H1 (cell line): ENCODE results near the gene HINT2. TPM values are rescaled to one million over a fixed set of nuclear protein-coding genes. Genes with fewer than 3 reads are reported as not detected.

ENCODE experiments used
- CTCF ChIA-PET: fragments of 300-600 bp; sonication (Branson Sonifier 250); formaldehyde crosslinking; loops from one replicate; lab custom pipeline; 2021; ENCODE audit not compliant: partially characterized antibody; lab: Charles Lee
- POLR2A ChIA-PET: fragments of 300-600 bp; sonication (Branson Sonifier 250); formaldehyde crosslinking; loops from one replicate; lab custom pipeline; 2021; ENCODE audit warnings: inconsistent platforms; ENCODE audit not compliant: partially characterized antibody; lab: Charles Lee
- DNase-seq, 2 experiments: peaks; one replicate each; pipeline versions ENCODE4 v3.0.0 to v3.0.0-alpha.2; 2010 to 2022; ENCODE audit warnings: low spot score in 2 of 2, low read depth in 1 of 2, mixed read lengths in 1 of 2
- FAIRE-seq: peaks from 2 replicates; lab custom pipeline; 2011; peaks lifted over from hg19 to GRCh38; lab: Jason Lieb, UNC
- H2AFZ ChIP-seq: 2 replicates; pipeline ENCODE4 v1.8.1; 2012; ENCODE audit warnings: low read length, inconsistent platforms
- H2AK5ac ChIP-seq: 2 replicates; pipeline ENCODE4 v1.6.1; 2013; ENCODE audit warnings: low read depth, low read length
- H2BK120ac ChIP-seq: replicated peaks from 2 replicates; pipeline ENCODE3; 2013; ENCODE audit warnings: low read depth, low read length, inconsistent platforms
- H2BK12ac ChIP-seq: 2 replicates; pipeline ENCODE4 v1.6.1; 2013; ENCODE audit warnings: low read depth, low read length
- H2BK15ac ChIP-seq: 2 replicates; pipeline ENCODE4 v1.6.1; 2013; ENCODE audit warnings: low read length
- H2BK20ac ChIP-seq: 2 replicates; pipeline ENCODE4 v1.6.1; 2013; ENCODE audit warnings: low read length
- H2BK5ac ChIP-seq: 2 replicates; pipeline ENCODE4 v1.6.1; 2013; ENCODE audit warnings: low read depth, low read length
- H3K14ac ChIP-seq: 2 replicates; pipeline ENCODE4 v1.6.1; 2013; ENCODE audit warnings: inconsistent platforms; ENCODE audit not compliant: insufficient read length
- H3K18ac ChIP-seq: 2 replicates; pipeline ENCODE4 v1.6.1; 2013; ENCODE audit warnings: low read length; ENCODE audit errors: extremely low read depth
- H3K23ac ChIP-seq: 2 replicates; pipeline ENCODE4 v1.6.1; 2013; ENCODE audit warnings: inconsistent platforms; ENCODE audit not compliant: insufficient read length
- H3K23me2 ChIP-seq: 2 replicates; pipeline ENCODE4 v1.6.1; 2013; ENCODE audit warnings: low read depth, low read length
- H3K27ac ChIP-seq: 2 replicates; pipeline ENCODE4 v1.6.1; 2011; ENCODE audit warnings: low read depth, low read length, inconsistent platforms
- H3K27me3 ChIP-seq, 4 experiments: replicated peaks in 1 of 4; 1 replicate in 1 of 4; 2 replicates in 3 of 4; pipeline versions ENCODE4 v1.6.1 to v1.8.1; 2011 to 2013; ENCODE audit warnings: low read length in 3 of 4, mild to moderate bottlenecking in 3 of 4, inconsistent platforms in 2 of 4, mixed read lengths in 2 of 4, moderate library complexity in 1 of 4; ENCODE audit not compliant: control insufficient read depth in 3 of 4, insufficient read depth in 3 of 4; ENCODE audit errors: extremely low read depth in 1 of 4
- H3K36me3 ChIP-seq, 4 experiments: 2 replicates each; pipeline versions ENCODE4 v1.6.1 to v1.8.1; 2011 to 2013; ENCODE audit warnings: mild to moderate bottlenecking in 4 of 4, low read length in 3 of 4, moderate library complexity in 2 of 4, control low read depth in 1 of 4, inconsistent platforms in 1 of 4; ENCODE audit not compliant: insufficient read depth in 4 of 4, control insufficient read depth in 2 of 4
- H3K4ac ChIP-seq: replicated peaks from 2 replicates; pipeline ENCODE3; 2013; ENCODE audit warnings: low read length, low read depth, mixed read lengths, inconsistent platforms; ENCODE audit not compliant: insufficient read length
- H3K4me1 ChIP-seq, 4 experiments: replicated peaks in 1 of 4; 1 replicate in 1 of 4; 2 replicates in 3 of 4; pipeline versions ENCODE4 v1.6.1 to v1.8.1; 2011 to 2013; ENCODE audit warnings: low read length in 3 of 4, inconsistent platforms in 2 of 4, mixed read lengths in 1 of 4; ENCODE audit not compliant: insufficient read depth in 4 of 4, control insufficient read depth in 3 of 4
- H3K4me2 ChIP-seq, 2 experiments: 2 replicates each; pipeline versions ENCODE4 v1.6.1 to v1.8.1; 2011 to 2013; ENCODE audit warnings: low read depth in 2 of 2, low read length in 2 of 2, control low read depth in 1 of 2, inconsistent platforms in 1 of 2, mild to moderate bottlenecking in 1 of 2; ENCODE audit not compliant: insufficient read depth in 1 of 2
- H3K4me3 ChIP-seq, 4 experiments: fragments of 200-600, 300-600 bp in 1 of 4; sonication (generic), shearing (Covaris generic), sonication (Bioruptor Twin) in 1 of 4; 2 replicates each; pipeline versions ENCODE4 v1.5.1 to v1.8.1; 2011 to 2016; ENCODE audit warnings: low read length in 4 of 4, low read depth in 3 of 4, control low read depth in 2 of 4, inconsistent platforms in 2 of 4, mild to moderate bottlenecking in 2 of 4, mixed read lengths in 1 of 4, moderate library complexity in 1 of 4; ENCODE audit not compliant: insufficient read depth in 2 of 4; ENCODE audit errors: extremely low read depth in 1 of 4
- H3K56ac ChIP-seq: replicated peaks from 2 replicates; pipeline ENCODE3; 2013; ENCODE audit warnings: low read depth, mild to moderate bottlenecking, mixed read lengths, low read length, inconsistent platforms; ENCODE audit not compliant: insufficient read length
- H3K79me1 ChIP-seq: 2 replicates; pipeline ENCODE4 v1.6.1; 2013; ENCODE audit warnings: low read depth, low read length, control low read depth
- H3K79me2 ChIP-seq, 2 experiments: 2 replicates each; pipeline versions ENCODE4 v1.6.1 to v1.8.1; 2012 to 2013; ENCODE audit warnings: low read length in 2 of 2, mild to moderate bottlenecking in 2 of 2, inconsistent platforms in 1 of 2; ENCODE audit not compliant: insufficient read depth in 2 of 2, control insufficient read depth in 1 of 2
- H3K9ac ChIP-seq, 4 experiments: replicated peaks in 1 of 4; 1 replicate in 1 of 4; 2 replicates in 3 of 4; pipeline versions ENCODE4 v1.6.1 to v1.8.1; 2011 to 2013; ENCODE audit warnings: low read depth in 3 of 4, low read length in 3 of 4, control low read depth in 2 of 4, mild to moderate bottlenecking in 2 of 4, moderate library complexity in 2 of 4, inconsistent platforms in 1 of 4; ENCODE audit errors: extremely low read depth in 1 of 4
- H3K9me3 ChIP-seq, 2 experiments: 2 replicates each; pipeline versions ENCODE4 v1.6.1 to v1.8.1; 2012 to 2013; ENCODE audit warnings: mild to moderate bottlenecking in 2 of 2, moderate library complexity in 2 of 2, control low read depth in 1 of 2, inconsistent platforms in 1 of 2, low read depth in 1 of 2, low read length in 1 of 2, mixed read lengths in 1 of 2; ENCODE audit not compliant: insufficient read depth in 2 of 2
- H4K20me1 ChIP-seq, 2 experiments: replicated peaks in 1 of 2; 2 replicates each; pipeline versions ENCODE3 to v1.8.1; 2011 to 2013; ENCODE audit warnings: inconsistent platforms in 2 of 2, low read length in 2 of 2, mild to moderate bottlenecking in 1 of 2; ENCODE audit not compliant: insufficient read depth in 2 of 2, control insufficient read depth in 1 of 2
- H4K5ac ChIP-seq: 2 replicates; pipeline ENCODE4 v1.6.1; 2013; ENCODE audit warnings: low read length, low read depth, mixed read lengths, inconsistent platforms; ENCODE audit not compliant: insufficient read length
- H4K8ac ChIP-seq: 2 replicates; pipeline ENCODE4 v1.8.0; 2013; ENCODE audit warnings: mild to moderate bottlenecking, moderate library complexity, low read length, inconsistent platforms; ENCODE audit not compliant: insufficient read depth; ENCODE audit errors: extremely low read depth
- H4K91ac ChIP-seq: replicated peaks from 2 replicates; pipeline ENCODE3; 2013; ENCODE audit warnings: low read length, mixed read lengths, inconsistent platforms; ENCODE audit not compliant: insufficient read length
- CHD1 ChIP-seq: IDR thresholded peaks from 2 replicates; pipeline ENCODE4 v1.6.1; 2012; ENCODE audit warnings: low read depth, low read length, improper control_type of control experiment
- KDM1A ChIP-seq: fragments of 200-600, 300-600 bp; sonication (generic); IDR thresholded peaks from 2 replicates; pipeline ENCODE4 v1.7.1; 2016; ENCODE audit warnings: mild to moderate bottlenecking, low read length, borderline replicate concordance
- NANOG ChIP-seq: IDR thresholded peaks from 2 replicates; pipeline ENCODE4 v1.6.1; 2011; ENCODE audit warnings: low read length, low read depth, mild to moderate bottlenecking, inconsistent platforms; ENCODE audit not compliant: insufficient read depth, poor library complexity, severe bottlenecking
- TAF7 ChIP-seq: optimal IDR thresholded peaks from 2 replicates; pipeline ENCODE3; 2011; ENCODE audit warnings: low read depth, mild to moderate bottlenecking, inconsistent platforms, low read length, moderate library complexity, borderline replicate concordance
- YY1 ChIP-seq: IDR thresholded peaks from 2 replicates; pipeline ENCODE4 v1.6.1; 2011; ENCODE audit warnings: low read depth, mild to moderate bottlenecking, low read length
- WGBS, 2 experiments: shearing (Covaris generic) in 1 of 2; methylation state at CpG; one replicate each; pipeline versions ENCODE4 v1.1.6 to v1.1.7; 2013 to 2015; ENCODE audit warnings: low lambda C conversion rate in 2 of 2, mixed read lengths in 2 of 2, inconsistent platforms in 1 of 2, low coverage in 1 of 2, missing lambda C conversion rate in 1 of 2; ENCODE audit not compliant: insufficient replicate concordance in 2 of 2, insufficient coverage in 1 of 2, insufficient read length in 1 of 2; ENCODE audit errors: extremely low coverage in 1 of 2, missing lambda C conversion rate in 1 of 2; 5-methylcytosine and 5-hydroxymethylcytosine counted together
- polyA plus RNA-seq, 7 experiments: library from polyadenylated mRNA; depleted of rRNA in 3 of 7; stranded (reverse) in 5 of 7; unstranded in 2 of 7; fragments of >200 nt in 5 of 7; fragments of 200-250 nt in 2 of 7; gene quantifications; 1 replicate in 5 of 7; 2 replicates in 1 of 7; 4 replicates in 1 of 7; pipeline versions ENCODE4 v1.2.1 to v1.2.3, GENCODE V29; 2011 to 2013; ENCODE audit warnings: missing spikeins in 2 of 7, mixed read lengths in 2 of 7
- total RNA-seq: library from RNA; stranded (reverse); fragmentation: NEBNext Ultra II Directional; extraction: Animal tissue kit (Norgen Biotek cat#: 25700); gene quantifications from 2 replicates; pipeline ENCODE4 v1.2.1, GENCODE V29; 2021

Gene HINT2
- total and polyA plus RNA-seq, 2 of the 8 experiments (the other 6 are each of a cell fraction or from before 2014, with no cell fraction given): 32.1 to 51.2 TPM

- H3K23ac ChIP-seq: no peak overlapping the region
- H3K27ac ChIP-seq: no peak overlapping the region
- H2BK5ac ChIP-seq: no peak overlapping the region
- DNase-seq (no peak), FAIRE-seq (no peak)
- no peaks in the 10 kb centered on the region for H3K9me3 ChIP-seq
- H3K14ac ChIP-seq: no peak overlapping the region
- no peak overlapping the region for H4K8ac ChIP-seq
- H3K27me3 ChIP-seq: no peaks in the 10 kb centered on the region; a peak in 1 of 7 replicates
- TF ChIP-seq KDM1A (no peak), CHD1 (no peak), NANOG (no peak), YY1 (no peak), TAF7 (no peak)
- WGBS, 2 experiments: 89 to 100% methylated on average over 1 to 14 of the region's 14 CpGs
- H3K4me1 ChIP-seq: peaks cover 0 to 5% (median 1%) of the 10 kb centered on the region in 4 experiments; a peak in 4 of 7 replicates
- ChIA-PET POLR2A (interaction anchor here (0.6 to 3.2 kb wide), 8 partner anchors 12 to 173 kb away, joined by 3 to 18 read pairs (median 3); partner anchors contain the start of genes CREB3, HINT2 and TLN1), CTCF (interaction anchor here (0.6 to 16.5 kb wide), 33 partner anchors 10 to 318 kb away, joined by 3 to 172 read pairs (median 5); partner anchors contain the start of genes CREB3, FAM221B, HINT2 and SPAG8)
- H3K18ac ChIP-seq: no peak overlapping the region
- H3K79me1 ChIP-seq: no peaks in the 10 kb centered on the region
- H4K5ac ChIP-seq: no peak overlapping the region
- H3K79me2 ChIP-seq: no peaks in the 10 kb centered on the region
- no peak overlapping the region for H4K91ac ChIP-seq
- H2AFZ ChIP-seq: no peak overlapping the region
- no peak overlapping the region for H3K9ac ChIP-seq
- H3K23me2 ChIP-seq: peaks cover 3% of the 10 kb centered on the region; the same call in 1 of the 2 replicates
- no peak overlapping the region for H3K4ac ChIP-seq
- H3K36me3 ChIP-seq: no peaks in the 10 kb centered on the region
- H2AK5ac ChIP-seq: no peak overlapping the region; the same call in 1 of the 2 replicates
- no peak overlapping the region for H2BK12ac ChIP-seq
- H2BK120ac ChIP-seq: no peak overlapping the region
- H3K4me2 ChIP-seq: no peak overlapping the region
- H2BK15ac ChIP-seq: 0 out of 2 replicates have a peak overlapping the region, but pooled peaks have one; percentile 88
- H3K4me3 ChIP-seq: no peak overlapping the region
- H3K56ac ChIP-seq: no peak overlapping the region
- no peaks in the 10 kb centered on the region for H4K20me1 ChIP-seq
- H2BK20ac ChIP-seq: no peak overlapping the region
Measured at GRCh38 chr9:35834260-35835215, 19.7 kb upstream of the HINT2 start.
